ENCODE measurements around the gene EYA2. TPM values are rescaled to one million over a fixed set of nuclear protein-coding genes. Genes with fewer than 3 reads are reported as not detected.

Gene EYA2
- total and polyA plus RNA-seq, 4 donors, result 1.6 to 4.4 (median 2.1) TPM

DNA sequence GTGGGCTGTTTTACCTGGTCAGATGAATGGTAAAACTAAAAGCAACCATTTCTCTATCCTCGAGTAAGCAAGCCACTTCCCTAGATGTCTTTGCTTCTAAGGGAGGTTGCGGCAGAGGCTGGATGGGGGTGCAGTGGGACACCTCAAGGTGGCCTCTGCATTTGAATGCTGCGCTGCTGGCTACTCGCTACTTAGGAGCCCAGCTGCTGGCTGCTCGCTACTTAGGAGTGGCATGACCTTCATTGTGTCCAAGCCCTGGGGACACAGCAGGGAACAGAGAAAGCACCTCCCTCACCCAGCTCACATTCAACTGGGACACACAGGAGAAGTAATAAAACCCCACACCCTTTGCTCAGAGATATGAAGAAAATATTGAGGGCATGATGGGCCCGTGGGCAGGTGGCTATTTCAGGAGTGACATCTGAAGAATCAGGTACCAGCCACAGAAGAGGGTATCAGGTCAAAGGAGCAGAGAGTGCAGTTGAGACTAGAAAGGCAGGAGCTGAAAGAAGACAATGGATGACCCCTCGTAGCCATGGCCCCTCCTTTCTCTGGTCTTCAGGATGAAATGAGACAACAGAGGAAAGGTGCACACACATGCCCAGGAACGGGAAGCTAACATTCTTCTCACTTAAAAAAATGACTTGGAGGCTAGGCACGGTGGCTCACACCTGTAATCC is 312.5 kb downstream of the EYA2 start:
- 88 to 89% methylated on average over 9 of the region's 9 CpGs for whole genome bisulfite sequencing, 2 donors
- no peaks in the 10 kb centered on the region for H3K4me1 ChIP-seq (ENCODE audit: control insufficient read depth in 5 of 5, insufficient read depth in 5 of 5, low read length in 5 of 5)
- no peaks in the 10 kb centered on the region for H3K9me3 ChIP-seq (ENCODE audit: control insufficient read depth in 4 of 4, insufficient read depth in 3 of 4, low read length in 3 of 4)
- H3K4me3 ChIP-seq, result no peak overlapping the region
- ATAC-seq (ENCODE audit: insufficient read depth, low FRiP score) (no peak), DNase-seq (no peak)
- H3K36me3 ChIP-seq (ENCODE audit: control insufficient read depth in 4 of 4, insufficient read depth in 4 of 4, low read length in 4 of 4), result peaks cover 9 to 25% (median 18%) of the 10 kb centered on the region in 4 donors
- H3K27me3 ChIP-seq (ENCODE audit: control insufficient read depth in 3 of 3, insufficient read depth in 3 of 3, low read length in 2 of 3), result no peaks in the 10 kb centered on the region
- no peak overlapping the region for H3K9ac ChIP-seq (ENCODE audit: insufficient read depth in 1 of 2, low read length in 2 of 2)
- H3K27ac ChIP-seq (ENCODE audit: low read depth in 1 of 2, low read length in 1 of 2), result no peak overlapping the region
- TF ChIP-seq, protein P1, sequence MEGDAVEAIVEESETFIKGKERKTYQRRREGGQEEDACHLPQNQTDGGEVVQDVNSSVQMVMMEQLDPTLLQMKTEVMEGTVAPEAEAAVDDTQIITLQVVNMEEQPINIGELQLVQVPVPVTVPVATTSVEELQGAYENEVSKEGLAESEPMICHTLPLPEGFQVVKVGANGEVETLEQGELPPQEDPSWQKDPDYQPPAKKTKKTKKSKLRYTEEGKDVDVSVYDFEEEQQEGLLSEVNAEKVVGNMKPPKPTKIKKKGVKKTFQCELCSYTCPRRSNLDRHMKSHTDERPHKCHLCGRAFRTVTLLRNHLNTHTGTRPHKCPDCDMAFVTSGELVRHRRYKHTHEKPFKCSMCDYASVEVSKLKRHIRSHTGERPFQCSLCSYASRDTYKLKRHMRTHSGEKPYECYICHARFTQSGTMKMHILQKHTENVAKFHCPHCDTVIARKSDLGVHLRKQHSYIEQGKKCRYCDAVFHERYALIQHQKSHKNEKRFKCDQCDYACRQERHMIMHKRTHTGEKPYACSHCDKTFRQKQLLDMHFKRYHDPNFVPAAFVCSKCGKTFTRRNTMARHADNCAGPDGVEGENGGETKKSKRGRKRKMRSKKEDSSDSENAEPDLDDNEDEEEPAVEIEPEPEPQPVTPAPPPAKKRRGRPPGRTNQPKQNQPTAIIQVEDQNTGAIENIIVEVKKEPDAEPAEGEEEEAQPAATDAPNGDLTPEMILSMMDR (IDR thresholded peaks at IDR 0.05; ENCODE audit: control extremely low read depth, extremely low read depth), result no peak

DNA sequence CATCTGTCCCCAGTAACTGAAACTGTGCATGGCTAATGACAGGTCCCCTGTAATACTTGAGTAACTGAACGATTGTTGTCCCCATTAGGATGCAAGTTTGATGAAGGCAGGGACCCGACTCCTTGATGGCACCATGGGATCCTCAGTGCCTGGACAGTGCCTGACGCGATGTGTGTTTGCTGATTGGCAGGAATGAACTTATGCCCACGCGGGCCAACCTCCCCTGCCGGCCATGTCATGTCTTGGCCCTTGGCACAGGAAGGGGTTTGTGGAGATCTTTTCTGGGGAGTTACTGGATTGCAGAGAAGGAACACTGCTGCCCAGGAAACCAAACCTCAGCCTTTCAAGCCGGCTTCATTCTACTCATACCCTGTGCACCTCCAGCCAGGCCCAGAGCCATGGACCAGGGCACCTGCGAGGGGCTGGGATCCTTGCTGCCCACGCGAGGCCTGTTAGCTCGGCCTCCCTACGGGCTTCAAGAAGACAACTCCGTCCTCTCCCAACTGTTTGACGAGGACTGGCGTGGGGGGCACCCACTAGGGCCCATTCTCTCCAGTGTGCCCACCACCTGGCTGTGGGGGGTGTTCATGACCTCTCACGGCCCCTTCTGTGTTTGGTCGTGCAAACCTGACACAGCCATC is 314.0 kb downstream of the EYA2 start:
- H3K4me3 ChIP-seq, result no peak overlapping the region
- ATAC-seq (ENCODE audit: insufficient read depth, low FRiP score), result no peak
- no peaks in the 10 kb centered on the region for H3K27me3 ChIP-seq (ENCODE audit: control insufficient read depth in 3 of 3, insufficient read depth in 3 of 3, low read length in 2 of 3)
- TF ChIP-seq, protein P1 (IDR thresholded peaks at IDR 0.05; ENCODE audit: control extremely low read depth, extremely low read depth), result no peak
- no peak overlapping the region for H3K27ac ChIP-seq (ENCODE audit: low read depth in 1 of 2, low read length in 1 of 2)
- H3K4me1 ChIP-seq (ENCODE audit: control insufficient read depth in 5 of 5, insufficient read depth in 5 of 5, low read length in 5 of 5), result no peaks in the 10 kb centered on the region
- 95 to 96% methylated on average over 18 of the region's 18 CpGs for WGBS, 2 donors
- H3K9me3 ChIP-seq (ENCODE audit: control insufficient read depth in 4 of 4, insufficient read depth in 3 of 4, low read length in 3 of 4), result peaks cover 0 to 3% (median 0%) of the 10 kb centered on the region in 4 donors
- no peak overlapping the region for H3K9ac ChIP-seq (ENCODE audit: insufficient read depth in 1 of 2, low read length in 2 of 2)
- peaks cover 16 to 40% (median 26%) of the 10 kb centered on the region in 4 donors for H3K36me3 ChIP-seq (ENCODE audit: control insufficient read depth in 4 of 4, insufficient read depth in 4 of 4, low read length in 4 of 4)
- no peak for DNase-seq

DNA sequence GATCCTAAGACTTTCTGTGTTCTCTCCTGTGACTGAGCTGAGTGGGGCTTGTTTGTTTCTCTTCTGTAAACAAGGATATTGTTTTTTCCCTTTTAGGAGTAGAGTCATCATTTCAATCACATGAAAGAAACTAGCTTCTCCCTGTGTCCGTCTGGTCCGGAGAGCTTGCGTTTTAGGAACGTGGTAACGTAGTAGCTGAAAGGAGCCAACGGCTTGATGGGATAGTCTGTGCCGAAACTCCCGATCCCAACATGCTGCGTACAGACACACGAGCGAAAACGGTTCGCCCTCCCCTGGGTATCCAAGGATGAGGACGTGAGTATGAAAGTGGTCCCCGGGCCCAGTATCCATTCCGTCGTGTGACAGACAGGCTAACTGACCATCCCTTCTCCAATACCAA is 315.3 kb downstream of the EYA2 start:
- H3K4me3 ChIP-seq, result no peak overlapping the region
- H3K27ac ChIP-seq (ENCODE audit: low read depth in 1 of 2, low read length in 1 of 2), result no peak overlapping the region
- no peaks in the 10 kb centered on the region for H3K4me1 ChIP-seq (ENCODE audit: control insufficient read depth in 5 of 5, insufficient read depth in 5 of 5, low read length in 5 of 5)
- H3K9me3 ChIP-seq (ENCODE audit: control insufficient read depth in 4 of 4, insufficient read depth in 3 of 4, low read length in 3 of 4), result peaks cover 0 to 3% (median 0%) of the 10 kb centered on the region in 4 donors
- H3K27me3 ChIP-seq (ENCODE audit: control insufficient read depth in 3 of 3, insufficient read depth in 3 of 3, low read length in 2 of 3), result no peaks in the 10 kb centered on the region
- WGBS, 2 donors, result 95 to 96% methylated on average over 17 of the region's 17 CpGs
- DNase-seq, result no peak
- TF ChIP-seq, protein P1 (IDR thresholded peaks at IDR 0.05; ENCODE audit: control extremely low read depth, extremely low read depth), result no peak
- no peak overlapping the region for H3K9ac ChIP-seq (ENCODE audit: insufficient read depth in 1 of 2, low read length in 2 of 2)
- no peak for ATAC-seq (ENCODE audit: insufficient read depth, low FRiP score)
- H3K36me3 ChIP-seq (ENCODE audit: control insufficient read depth in 4 of 4, insufficient read depth in 4 of 4, low read length in 4 of 4), result peaks cover 16 to 50% (median 34%) of the 10 kb centered on the region in 4 donors
